Dermis microvascular lymphatic vessel endothelial cell (primary cell): ENCODE measurements around the gene FXR2. TPM values are rescaled to one million over a fixed set of nuclear protein-coding genes. Genes with fewer than 3 reads are reported as not detected.
A peak's percentile ranks its signal among the peaks of the same experiment; 100 is the strongest.

ENCODE experiments used
- DNase-seq, 2 donors: peaks; one replicate each; pipeline versions ENCODE4 v3.0.0 to v3.0.0-alpha.2; 2010; ENCODE audit warnings: low read depth in 2 of 2
- total RNA-seq: library from RNA; depleted of rRNA; stranded (reverse); fragments of >200 nt; gene quantifications from 2 replicates; pipeline ENCODE4 v1.2.1, GENCODE V29; 2014

The FXR2 gene
- total RNA-seq, 1 donor from 2014 or later: 29.4 TPM

GRCh38 chr17:7589204-7589868 lies 25.4 kb downstream of the FXR2 start:
- DNase-seq: peak; percentile 54 to 82

DNA sequence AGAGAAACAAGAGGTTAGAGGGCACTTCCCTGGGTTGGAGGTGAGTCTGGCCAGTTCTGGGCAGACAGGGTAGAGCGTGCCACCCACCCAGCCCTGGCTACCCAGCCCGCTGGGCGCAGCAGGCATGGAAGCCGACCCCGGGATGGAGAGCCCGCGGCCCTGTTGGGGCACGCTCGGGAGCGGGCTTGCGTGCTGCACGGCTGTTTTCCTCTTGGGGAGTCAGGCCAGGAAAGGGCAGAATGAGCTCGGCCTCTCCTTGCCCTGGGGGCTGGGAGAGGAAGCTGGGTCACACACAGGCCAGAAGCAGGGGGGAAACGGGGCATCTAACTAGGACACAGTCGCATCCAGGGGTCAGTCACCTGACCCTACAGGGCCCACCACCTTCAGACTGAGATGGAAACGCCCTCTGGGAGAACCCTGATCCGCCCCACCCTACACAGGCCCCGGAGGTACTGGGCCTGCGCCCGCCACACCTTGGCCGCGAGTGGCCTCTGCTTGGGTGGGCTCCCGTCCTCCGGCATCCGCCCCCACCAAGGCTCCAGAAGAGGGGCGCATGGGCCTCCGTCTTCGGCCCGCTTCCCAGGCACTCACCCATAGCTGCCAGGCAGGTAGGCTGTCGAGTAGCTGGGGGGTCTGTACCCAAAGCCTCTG lies 26.0 kb downstream of the FXR2 start:
- DNase-seq: no peak

- peak in 1 of 2 donors; percentile 38 for DNase-seq
These were observed 27.1 kb downstream of the FXR2 start for GRCh38 chr17:7587420-7588151.

- no peak for DNase-seq
These were observed 27.9 kb downstream of the FXR2 start for GRCh38 chr17:7586673-7587419.

DNA sequence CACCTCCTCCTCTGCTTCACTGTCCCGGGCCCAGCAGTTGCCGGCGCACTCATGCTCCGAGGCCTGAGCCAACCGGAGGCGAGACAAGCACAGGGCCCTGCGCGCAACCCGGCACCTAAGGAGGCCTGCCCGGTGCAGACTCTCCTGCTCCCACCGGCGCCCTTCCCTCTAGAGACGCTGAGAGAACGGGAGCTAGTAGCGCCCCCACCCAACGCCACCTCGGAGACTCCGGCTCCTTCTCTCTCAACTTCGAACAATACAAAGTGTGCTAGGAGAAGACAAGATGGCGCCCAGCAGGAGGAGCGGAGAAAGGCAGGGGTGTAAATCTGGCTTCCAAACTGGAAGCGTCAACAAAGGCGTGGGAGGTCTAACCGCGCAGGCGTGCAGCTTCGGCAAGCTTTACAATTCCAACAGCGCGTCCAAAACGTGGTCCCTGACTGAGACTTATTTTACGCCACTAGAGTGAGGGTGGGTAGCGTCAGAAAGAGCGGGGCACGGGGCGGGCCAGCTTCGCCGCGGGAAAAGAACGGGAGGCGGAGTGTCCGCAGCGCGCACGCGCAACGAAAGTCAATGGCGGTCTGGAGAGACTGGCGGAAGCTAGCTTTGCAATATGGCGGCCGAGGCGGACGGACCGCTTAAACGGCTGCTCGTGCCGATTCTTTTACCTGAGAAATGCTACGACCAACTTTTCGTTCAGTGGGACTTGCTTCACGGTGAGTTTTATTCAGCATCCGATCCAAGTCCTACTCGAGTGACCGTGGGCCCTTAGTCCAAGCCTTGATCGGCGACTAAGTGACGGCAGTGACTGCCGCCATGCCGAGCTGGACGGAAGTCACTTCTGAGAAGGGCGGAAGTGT lies 31.2 kb downstream of the FXR2 start, which contains the start of gene MPDU1:
TSS of gene MPDU1 (plus strand) at position 600 of the 857 bp plus-strand sequence. CDS start at position 611, 11 bp downstream.
- DNase-seq: peak; percentile 90 to 96

GRCh38 chr17:7582396-7583252 lies 32.1 kb downstream of the FXR2 start:
- no peak for DNase-seq

- DNase-seq: no peak
These were observed 33.8 kb downstream of the FXR2 start for GRCh38 chr17:7580604-7581575.

DNA sequence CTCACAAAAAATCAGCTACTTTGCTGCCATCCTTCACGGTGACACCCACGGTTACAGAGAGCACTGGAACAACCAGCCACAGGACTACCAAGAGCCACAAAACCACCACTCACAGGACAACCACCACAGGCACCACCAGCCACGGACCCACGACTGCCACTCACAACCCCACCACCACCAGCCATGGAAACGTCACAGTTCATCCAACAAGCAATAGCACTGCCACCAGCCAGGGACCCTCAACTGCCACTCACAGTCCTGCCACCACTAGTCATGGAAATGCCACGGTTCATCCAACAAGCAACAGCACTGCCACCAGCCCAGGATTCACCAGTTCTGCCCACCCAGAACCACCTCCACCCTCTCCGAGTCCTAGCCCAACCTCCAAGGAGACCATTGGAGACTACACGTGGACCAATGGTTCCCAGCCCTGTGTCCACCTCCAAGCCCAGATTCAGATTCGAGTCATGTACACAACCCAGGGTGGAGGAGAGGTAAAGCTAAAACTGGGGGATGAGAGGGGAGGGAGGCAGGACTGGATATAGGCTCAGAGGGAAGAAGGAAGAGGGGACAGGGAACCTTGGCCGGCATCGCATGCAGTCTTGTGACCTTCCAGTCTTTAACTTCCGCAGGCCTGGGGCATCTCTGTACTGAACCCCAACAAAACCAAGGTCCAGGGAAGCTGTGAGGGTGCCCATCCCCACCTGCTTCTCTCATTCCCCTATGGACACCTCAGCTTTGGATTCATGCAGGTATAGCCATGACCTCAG lies 34.7 kb downstream of the FXR2 start:
- no peak for DNase-seq

DNA sequence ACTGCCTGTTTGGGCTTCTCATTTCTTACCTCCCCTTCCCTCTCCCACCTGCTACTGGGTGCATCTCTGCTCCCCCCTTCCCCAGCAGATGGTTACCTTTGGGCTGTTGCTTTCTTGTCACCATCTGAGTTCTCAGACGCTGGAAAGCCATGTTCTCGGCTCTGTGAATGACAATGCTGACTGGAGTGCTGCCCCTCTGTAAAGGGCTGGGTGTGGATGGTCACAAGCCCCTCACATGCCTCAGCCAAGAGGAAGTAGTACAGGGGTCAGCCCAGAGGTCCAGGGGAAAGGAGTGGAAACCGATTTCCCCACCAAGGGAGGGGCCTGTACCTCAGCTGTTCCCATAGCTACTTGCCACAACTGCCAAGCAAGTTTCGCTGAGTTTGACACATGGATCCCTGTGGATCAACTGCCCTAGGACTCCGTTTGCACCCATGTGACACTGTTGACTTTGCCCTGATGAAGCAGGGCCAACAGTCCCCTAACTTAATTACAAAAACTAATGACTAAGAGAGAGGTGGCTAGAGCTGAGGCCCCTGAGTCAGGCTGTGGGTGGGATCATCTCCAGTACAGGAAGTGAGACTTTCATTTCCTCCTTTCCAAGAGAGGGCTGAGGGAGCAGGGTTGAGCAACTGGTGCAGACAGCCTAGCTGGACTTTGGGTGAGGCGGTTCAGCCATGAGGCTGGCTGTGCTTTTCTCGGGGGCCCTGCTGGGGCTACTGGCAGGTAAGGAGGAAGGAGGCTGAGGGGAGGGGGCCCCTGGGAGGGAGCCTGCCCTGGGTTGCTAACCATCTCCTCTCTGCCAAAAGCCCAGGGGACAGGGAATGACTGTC lies 35.5 kb downstream of the FXR2 start, which contains the start of gene CD68:
TSS of gene CD68 (plus strand) at position 638 of the 833 bp plus-strand sequence. CDS start at position 678, 40 bp downstream.
- DNase-seq: peak; percentile 79 to 91

DNA sequence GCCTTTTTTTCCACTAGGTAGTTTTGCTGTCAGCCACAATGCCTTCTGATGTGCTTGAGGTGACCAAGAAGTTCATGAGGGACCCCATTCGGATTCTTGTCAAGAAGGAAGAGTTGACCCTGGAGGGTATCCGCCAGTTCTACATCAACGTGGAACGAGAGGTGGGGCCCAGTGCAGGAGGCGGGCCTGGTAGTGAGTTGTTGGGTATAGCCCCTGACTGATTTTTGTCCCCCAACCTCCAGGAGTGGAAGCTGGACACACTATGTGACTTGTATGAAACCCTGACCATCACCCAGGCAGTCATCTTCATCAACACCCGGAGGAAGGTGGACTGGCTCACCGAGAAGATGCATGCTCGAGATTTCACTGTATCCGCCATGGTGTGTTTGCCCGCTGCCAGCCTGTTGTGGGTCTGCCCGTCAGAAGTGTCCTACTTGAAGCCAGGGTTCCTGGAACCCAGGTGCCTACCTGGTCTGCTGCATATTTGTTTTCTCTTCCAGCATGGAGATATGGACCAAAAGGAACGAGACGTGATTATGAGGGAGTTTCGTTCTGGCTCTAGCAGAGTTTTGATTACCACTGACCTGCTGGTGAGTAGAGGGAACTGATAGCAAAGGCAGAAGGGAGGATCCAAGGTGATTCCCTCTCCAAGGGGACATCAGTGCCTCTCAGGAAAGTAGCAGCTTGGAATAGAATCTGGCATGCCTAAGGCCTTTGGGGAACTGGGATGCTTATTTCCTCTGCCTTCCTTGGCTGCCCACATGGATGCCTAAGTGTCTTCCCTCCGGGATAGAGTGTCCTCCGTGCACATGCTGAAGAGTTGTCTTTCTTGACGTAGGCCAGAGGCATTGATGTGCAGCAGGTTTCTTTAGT lies 37.1 kb downstream of the FXR2 start:
- DNase-seq: no peak

DNA sequence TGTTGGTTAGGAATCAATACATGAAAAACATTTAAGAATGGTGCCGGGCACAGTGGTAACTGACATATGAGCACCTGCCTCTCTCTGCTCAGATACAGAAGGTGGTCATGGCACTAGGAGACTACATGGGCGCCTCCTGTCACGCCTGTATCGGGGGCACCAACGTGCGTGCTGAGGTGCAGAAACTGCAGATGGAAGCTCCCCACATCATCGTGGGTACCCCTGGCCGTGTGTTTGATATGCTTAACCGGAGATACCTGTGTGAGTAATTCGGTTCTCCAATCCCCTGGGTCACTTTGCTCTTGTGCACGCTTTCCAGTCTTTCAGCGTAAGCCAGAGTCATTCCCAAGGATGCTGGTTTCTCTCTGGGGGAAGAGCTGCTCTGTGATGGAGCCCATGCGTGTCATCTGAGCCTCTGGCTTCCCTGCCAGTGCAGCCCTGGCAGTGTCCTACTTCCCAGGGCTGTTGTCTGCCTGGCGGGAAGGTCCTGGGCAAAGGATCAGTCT lies 38.2 kb downstream of the FXR2 start:
- no peak for DNase-seq

DNA sequence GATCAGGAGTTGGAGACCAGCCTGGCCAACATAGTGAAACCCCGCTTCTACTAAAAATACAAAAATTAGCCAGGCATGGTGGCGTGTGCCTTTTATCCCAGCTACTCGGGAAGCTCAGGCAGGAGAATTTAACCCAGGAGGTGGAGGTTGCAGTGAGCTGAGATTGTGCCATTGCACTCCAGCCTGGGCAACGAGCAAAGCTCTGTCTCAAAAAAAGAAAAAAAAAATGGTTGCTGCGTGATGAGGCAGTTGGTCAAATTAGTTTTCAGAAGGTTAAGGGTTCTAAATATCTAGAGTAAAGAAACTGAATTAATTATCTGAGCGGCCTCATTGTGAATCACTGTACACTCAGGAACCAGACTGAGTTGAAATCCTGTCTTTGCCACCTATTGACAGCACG lies 38.7 kb downstream of the FXR2 start:
- no peak for DNase-seq

DNA sequence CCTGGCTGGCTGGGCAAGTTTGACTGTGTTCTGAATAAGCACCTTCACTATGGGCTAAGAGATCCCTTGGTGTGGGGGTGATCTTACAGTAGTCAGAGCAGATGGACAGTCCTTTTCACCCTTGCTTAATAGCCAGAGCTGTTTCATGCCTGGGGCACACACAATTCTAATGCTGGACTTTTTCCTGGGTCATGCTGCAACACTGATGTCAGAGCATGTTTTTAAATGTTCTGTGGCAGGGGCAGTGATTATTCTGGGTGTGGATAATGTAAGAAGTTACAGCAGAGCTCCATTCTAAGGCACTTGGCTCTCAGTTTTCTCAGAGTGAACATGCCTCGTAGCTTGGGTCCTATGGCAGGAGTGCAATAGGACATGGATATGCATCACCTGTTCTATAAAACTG lies 39.2 kb downstream of the FXR2 start:
- no peak for DNase-seq

GRCh38 chr17:7574176-7574953 lies 40.3 kb downstream of the FXR2 start:
- no peak for DNase-seq
